Fibroblast of lung (primary cell): ENCODE results near the gene SLC26A8.

Experiments used
- EZH2 ChIP-seq: IDR thresholded peaks from 2 replicates; pipeline ENCODE4 v1.5.1; 2012; ENCODE audit warnings: low read length, control low read depth, mild to moderate bottlenecking; ENCODE audit errors: missing control alignments
- TF ChIP-seq, protein P1 (sequence below), 2 donors: IDR thresholded peaks in 1 of 2; conservative IDR thresholded peaks in 1 of 2; 1 replicate in 1 of 2; 2 replicates in 1 of 2; pipeline ENCODE4 v1.5.1; 2011 to 2012; ENCODE audit warnings: low read length in 2 of 2, control low read depth in 1 of 2, inconsistent platforms in 1 of 2, low read depth in 1 of 2, mild to moderate bottlenecking in 1 of 2

- TF ChIP-seq, protein P1, sequence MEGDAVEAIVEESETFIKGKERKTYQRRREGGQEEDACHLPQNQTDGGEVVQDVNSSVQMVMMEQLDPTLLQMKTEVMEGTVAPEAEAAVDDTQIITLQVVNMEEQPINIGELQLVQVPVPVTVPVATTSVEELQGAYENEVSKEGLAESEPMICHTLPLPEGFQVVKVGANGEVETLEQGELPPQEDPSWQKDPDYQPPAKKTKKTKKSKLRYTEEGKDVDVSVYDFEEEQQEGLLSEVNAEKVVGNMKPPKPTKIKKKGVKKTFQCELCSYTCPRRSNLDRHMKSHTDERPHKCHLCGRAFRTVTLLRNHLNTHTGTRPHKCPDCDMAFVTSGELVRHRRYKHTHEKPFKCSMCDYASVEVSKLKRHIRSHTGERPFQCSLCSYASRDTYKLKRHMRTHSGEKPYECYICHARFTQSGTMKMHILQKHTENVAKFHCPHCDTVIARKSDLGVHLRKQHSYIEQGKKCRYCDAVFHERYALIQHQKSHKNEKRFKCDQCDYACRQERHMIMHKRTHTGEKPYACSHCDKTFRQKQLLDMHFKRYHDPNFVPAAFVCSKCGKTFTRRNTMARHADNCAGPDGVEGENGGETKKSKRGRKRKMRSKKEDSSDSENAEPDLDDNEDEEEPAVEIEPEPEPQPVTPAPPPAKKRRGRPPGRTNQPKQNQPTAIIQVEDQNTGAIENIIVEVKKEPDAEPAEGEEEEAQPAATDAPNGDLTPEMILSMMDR (conservative IDR thresholded peaks at IDR 0.05 in 1 of 2, IDR thresholded peaks at IDR 0.05 in 1 of 2; ENCODE audit: low read depth in 1 of 2, low read length in 2 of 2): no peak
- no peak for TF ChIP-seq EZH2
Measured at GRCh38 chr6:35960187-35960586, 64.3 kb downstream of the SLC26A8 start.
